Measurements from ENCODE around the gene SYCP2L. TPM values are rescaled to one million over a fixed set of nuclear protein-coding genes. Genes with fewer than 3 reads are reported as not detected.

Gene SYCP2L
- polyA plus RNA-seq, 1 donor from 2014 or later = 9.4 TPM

DNA sequence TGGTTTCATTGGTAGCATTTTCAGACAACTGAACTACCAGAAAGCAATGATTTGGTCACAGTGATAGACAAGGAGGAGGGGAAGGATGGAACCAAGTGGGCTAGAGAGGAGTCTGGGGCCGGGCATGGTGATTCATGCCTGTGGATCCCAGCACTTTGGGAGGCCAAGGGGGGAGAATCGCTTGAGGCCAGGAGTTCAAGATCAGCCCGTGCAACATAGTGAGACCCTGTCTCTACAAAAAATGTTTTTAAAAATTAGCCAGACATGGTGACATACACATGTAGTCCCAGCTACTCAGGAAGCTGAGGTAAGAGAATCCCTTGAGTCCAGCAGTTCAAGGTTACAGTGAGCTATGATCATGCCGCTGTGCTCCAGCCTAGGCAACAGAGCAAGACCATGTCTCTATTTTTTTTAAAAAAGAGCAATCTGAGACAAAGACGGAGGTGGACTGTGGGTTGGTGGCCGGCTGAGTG lies 70.6 kb downstream of the SYCP2L start:
- no peak overlapping the region for H3K4me3 ChIP-seq (ENCODE audit: low read length)
- no peak overlapping the region for H3K27ac ChIP-seq (ENCODE audit: low read length)
- no peaks in the 10 kb centered on the region for H3K9me2 ChIP-seq (ENCODE audit: insufficient read depth, low read length)

DNA sequence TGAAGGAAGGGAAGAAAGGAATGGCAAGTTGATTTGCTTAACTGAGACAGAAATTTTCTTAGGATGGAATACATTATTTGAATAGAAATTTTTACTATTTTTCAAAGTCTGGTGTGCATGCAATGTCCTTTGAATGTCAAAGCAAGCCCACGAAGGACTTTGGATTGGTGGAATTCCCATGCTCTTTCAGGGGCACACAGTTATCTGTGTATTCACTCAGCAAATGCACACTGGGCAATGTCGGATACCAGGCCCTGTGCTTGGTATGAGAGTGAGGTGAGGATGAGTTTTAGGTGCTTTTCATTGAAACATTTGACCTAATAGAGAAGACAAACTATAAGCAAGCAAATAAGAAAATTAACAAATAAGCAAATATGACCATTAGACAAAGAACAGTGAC lies 73.3 kb downstream of the SYCP2L start:
- Histone ChIP-seq H3K9me3 (ENCODE audit: low read length) (no peaks in the 10 kb centered on the region), H3K4me3 (ENCODE audit: low read length) (no peak overlapping the region), H3F3A (ENCODE audit: insufficient read depth, low read length, poor library complexity, severe bottlenecking) (no peaks in the 10 kb centered on the region), H3K9me2 (ENCODE audit: insufficient read depth, low read length) (no peaks in the 10 kb centered on the region), H3K27me3 (ENCODE audit: insufficient read depth, low read depth, low read length) (no peaks in the 10 kb centered on the region), H3K27ac (ENCODE audit: low read length) (no peak overlapping the region), H3K79me2 (replicated peaks; ENCODE audit: insufficient read depth, low read length) (no peaks in the 10 kb centered on the region), H3K36me3 (ENCODE audit: insufficient read depth, low read length) (no peaks in the 10 kb centered on the region), H3K9ac (ENCODE audit: low read length) (no peak overlapping the region), H2AFZ (ENCODE audit: low read depth, low read length) (no peak overlapping the region), H4K20me1 (ENCODE audit: insufficient read depth) (no peaks in the 10 kb centered on the region), H3K4me2 (ENCODE audit: low read length) (no peak overlapping the region)
- no peak for TF ChIP-seq SMC3 (conservative IDR thresholded peaks at IDR 0.05; ENCODE audit: poor library complexity)
- no peak for TF ChIP-seq TAF1 (IDR thresholded peaks at IDR 0.05; ENCODE audit: low read depth)
- TF ChIP-seq MXI1 (conservative IDR thresholded peaks at IDR 0.05; ENCODE audit: poor library complexity, severe bottlenecking) = no peak
- no peak for TF ChIP-seq RAD21 (conservative IDR thresholded peaks at IDR 0.05)
- no peak for TF ChIP-seq EP300 (conservative IDR thresholded peaks at IDR 0.05; ENCODE audit: poor library complexity, severe bottlenecking)
- TF ChIP-seq, protein P1, sequence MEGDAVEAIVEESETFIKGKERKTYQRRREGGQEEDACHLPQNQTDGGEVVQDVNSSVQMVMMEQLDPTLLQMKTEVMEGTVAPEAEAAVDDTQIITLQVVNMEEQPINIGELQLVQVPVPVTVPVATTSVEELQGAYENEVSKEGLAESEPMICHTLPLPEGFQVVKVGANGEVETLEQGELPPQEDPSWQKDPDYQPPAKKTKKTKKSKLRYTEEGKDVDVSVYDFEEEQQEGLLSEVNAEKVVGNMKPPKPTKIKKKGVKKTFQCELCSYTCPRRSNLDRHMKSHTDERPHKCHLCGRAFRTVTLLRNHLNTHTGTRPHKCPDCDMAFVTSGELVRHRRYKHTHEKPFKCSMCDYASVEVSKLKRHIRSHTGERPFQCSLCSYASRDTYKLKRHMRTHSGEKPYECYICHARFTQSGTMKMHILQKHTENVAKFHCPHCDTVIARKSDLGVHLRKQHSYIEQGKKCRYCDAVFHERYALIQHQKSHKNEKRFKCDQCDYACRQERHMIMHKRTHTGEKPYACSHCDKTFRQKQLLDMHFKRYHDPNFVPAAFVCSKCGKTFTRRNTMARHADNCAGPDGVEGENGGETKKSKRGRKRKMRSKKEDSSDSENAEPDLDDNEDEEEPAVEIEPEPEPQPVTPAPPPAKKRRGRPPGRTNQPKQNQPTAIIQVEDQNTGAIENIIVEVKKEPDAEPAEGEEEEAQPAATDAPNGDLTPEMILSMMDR (IDR thresholded peaks at IDR 0.05; ENCODE audit: poor library complexity, severe bottlenecking) = no peak
- no peak for TF ChIP-seq POLR2AphosphoS5 (IDR thresholded peaks at IDR 0.05)
- TF ChIP-seq EZH2 (IDR thresholded peaks at IDR 0.05; ENCODE audit: borderline replicate concordance, insufficient read depth, low read length, poor library complexity, severe bottlenecking) = no peak
- no peak for TF ChIP-seq REST (IDR thresholded peaks at IDR 0.05; ENCODE audit: borderline replicate concordance)

More for the DNA sequence above, 70.6 kb downstream of the SYCP2L start:
- Histone ChIP-seq H3K36me3 (ENCODE audit: insufficient read depth, low read length) (no peaks in the 10 kb centered on the region), H3K79me2 (replicated peaks; ENCODE audit: insufficient read depth, low read length) (no peaks in the 10 kb centered on the region), H3K4me2 (ENCODE audit: low read length) (no peak overlapping the region), H3K27me3 (ENCODE audit: insufficient read depth, low read depth, low read length) (no peaks in the 10 kb centered on the region), H3K9me3 (ENCODE audit: low read length) (no peaks in the 10 kb centered on the region), H4K20me1 (ENCODE audit: insufficient read depth) (no peaks in the 10 kb centered on the region), H2AFZ (ENCODE audit: low read depth, low read length) (no peak overlapping the region), H3K9ac (ENCODE audit: low read length) (no peak overlapping the region), H3F3A (ENCODE audit: insufficient read depth, low read length, poor library complexity, severe bottlenecking) (no peaks in the 10 kb centered on the region)
- TF ChIP-seq EP300 (conservative IDR thresholded peaks at IDR 0.05; ENCODE audit: poor library complexity, severe bottlenecking) = no peak

DNA sequence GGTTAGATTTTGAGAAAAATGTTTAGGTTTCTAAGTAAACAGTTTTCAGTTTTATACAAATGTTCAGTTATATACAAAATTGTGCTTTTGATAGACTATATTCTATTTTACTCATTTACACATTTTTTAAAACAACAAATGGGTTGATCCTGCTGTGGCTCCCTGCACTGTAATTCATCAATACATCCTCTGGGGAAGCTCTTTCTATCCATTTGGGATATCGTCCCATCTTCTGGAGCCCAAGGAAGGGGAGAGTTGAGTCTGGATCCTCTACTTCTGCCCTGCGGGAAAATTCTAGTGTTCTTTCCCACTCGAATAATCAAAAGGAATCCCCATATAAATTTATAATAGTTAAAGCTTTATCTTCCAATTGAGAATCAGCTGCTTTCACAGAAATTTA lies 75.0 kb downstream of the SYCP2L start:
- no peak for TF ChIP-seq MXI1 (conservative IDR thresholded peaks at IDR 0.05; ENCODE audit: poor library complexity, severe bottlenecking)
- TF ChIP-seq, protein P1 (IDR thresholded peaks at IDR 0.05; ENCODE audit: poor library complexity, severe bottlenecking) = no peak
- TF ChIP-seq POLR2AphosphoS5 (IDR thresholded peaks at IDR 0.05) = no peak
- no peak for TF ChIP-seq TAF1 (IDR thresholded peaks at IDR 0.05; ENCODE audit: low read depth)
- no peak for TF ChIP-seq RAD21 (conservative IDR thresholded peaks at IDR 0.05)
- no peak for TF ChIP-seq REST (IDR thresholded peaks at IDR 0.05; ENCODE audit: borderline replicate concordance)
- TF ChIP-seq EP300 (conservative IDR thresholded peaks at IDR 0.05; ENCODE audit: poor library complexity, severe bottlenecking) = no peak
- no peak for TF ChIP-seq SMC3 (conservative IDR thresholded peaks at IDR 0.05; ENCODE audit: poor library complexity)
- no peak for TF ChIP-seq EZH2 (IDR thresholded peaks at IDR 0.05; ENCODE audit: borderline replicate concordance, insufficient read depth, low read length, poor library complexity, severe bottlenecking)
- Histone ChIP-seq H2AFZ (ENCODE audit: low read depth, low read length) (no peak overlapping the region), H3K4me3 (ENCODE audit: low read length) (no peak overlapping the region), H3K4me2 (ENCODE audit: low read length) (no peak overlapping the region), H3K36me3 (ENCODE audit: insufficient read depth, low read length) (no peaks in the 10 kb centered on the region), H3K9me2 (ENCODE audit: insufficient read depth, low read length) (no peaks in the 10 kb centered on the region), H3K27me3 (ENCODE audit: insufficient read depth, low read depth, low read length) (no peaks in the 10 kb centered on the region), H3K79me2 (replicated peaks; ENCODE audit: insufficient read depth, low read length) (no peaks in the 10 kb centered on the region), H3F3A (ENCODE audit: insufficient read depth, low read length, poor library complexity, severe bottlenecking) (no peaks in the 10 kb centered on the region), H4K20me1 (ENCODE audit: insufficient read depth) (no peaks in the 10 kb centered on the region), H3K9ac (ENCODE audit: low read length) (no peak overlapping the region), H3K9me3 (ENCODE audit: low read length) (no peaks in the 10 kb centered on the region), H3K27ac (ENCODE audit: low read length) (no peak overlapping the region)
